H1 (cell line): ENCODE data around the gene PLK5. TPM values are rescaled to one million over a fixed set of nuclear protein-coding genes. Genes with fewer than 3 reads are reported as not detected.

ENCODE experiments used
- CTCF ChIA-PET: fragments of 300-600 bp; sonication (Branson Sonifier 250); formaldehyde crosslinking; loops from one replicate; lab custom pipeline; 2021; ENCODE audit not compliant: partially characterized antibody; lab: Charles Lee
- POLR2A ChIA-PET: fragments of 300-600 bp; sonication (Branson Sonifier 250); formaldehyde crosslinking; loops from one replicate; lab custom pipeline; 2021; ENCODE audit warnings: inconsistent platforms; ENCODE audit not compliant: partially characterized antibody; lab: Charles Lee
- DNase-seq, 2 experiments: peaks; one replicate each; pipeline versions ENCODE4 v3.0.0 to v3.0.0-alpha.2; 2010 to 2022; ENCODE audit warnings: low spot score in 2 of 2, low read depth in 1 of 2, mixed read lengths in 1 of 2
- FAIRE-seq: peaks from 2 replicates; lab custom pipeline; 2011; peaks lifted over from hg19 to GRCh38; lab: Jason Lieb, UNC
- H2AFZ ChIP-seq: 2 replicates; pipeline ENCODE4 v1.8.1; 2012; ENCODE audit warnings: low read length, inconsistent platforms
- H2AK5ac ChIP-seq: 2 replicates; pipeline ENCODE4 v1.6.1; 2013; ENCODE audit warnings: low read depth, low read length
- H2BK120ac ChIP-seq: replicated peaks from 2 replicates; pipeline ENCODE3; 2013; ENCODE audit warnings: low read depth, low read length, inconsistent platforms
- H2BK12ac ChIP-seq: 2 replicates; pipeline ENCODE4 v1.6.1; 2013; ENCODE audit warnings: low read depth, low read length
- H2BK15ac ChIP-seq: 2 replicates; pipeline ENCODE4 v1.6.1; 2013; ENCODE audit warnings: low read length
- H2BK20ac ChIP-seq: 2 replicates; pipeline ENCODE4 v1.6.1; 2013; ENCODE audit warnings: low read length
- H2BK5ac ChIP-seq: 2 replicates; pipeline ENCODE4 v1.6.1; 2013; ENCODE audit warnings: low read depth, low read length
- H3K14ac ChIP-seq: 2 replicates; pipeline ENCODE4 v1.6.1; 2013; ENCODE audit warnings: inconsistent platforms; ENCODE audit not compliant: insufficient read length
- H3K18ac ChIP-seq: 2 replicates; pipeline ENCODE4 v1.6.1; 2013; ENCODE audit warnings: low read length; ENCODE audit errors: extremely low read depth
- H3K23ac ChIP-seq: 2 replicates; pipeline ENCODE4 v1.6.1; 2013; ENCODE audit warnings: inconsistent platforms; ENCODE audit not compliant: insufficient read length
- H3K23me2 ChIP-seq: 2 replicates; pipeline ENCODE4 v1.6.1; 2013; ENCODE audit warnings: low read depth, low read length
- H3K27ac ChIP-seq: 2 replicates; pipeline ENCODE4 v1.6.1; 2011; ENCODE audit warnings: low read depth, low read length, inconsistent platforms
- H3K27me3 ChIP-seq, 4 experiments: replicated peaks in 1 of 4; 1 replicate in 1 of 4; 2 replicates in 3 of 4; pipeline versions ENCODE4 v1.6.1 to v1.8.1; 2011 to 2013; ENCODE audit warnings: low read length in 3 of 4, mild to moderate bottlenecking in 3 of 4, inconsistent platforms in 2 of 4, mixed read lengths in 2 of 4, moderate library complexity in 1 of 4; ENCODE audit not compliant: control insufficient read depth in 3 of 4, insufficient read depth in 3 of 4; ENCODE audit errors: extremely low read depth in 1 of 4
- H3K36me3 ChIP-seq, 4 experiments: 2 replicates each; pipeline versions ENCODE4 v1.6.1 to v1.8.1; 2011 to 2013; ENCODE audit warnings: mild to moderate bottlenecking in 4 of 4, low read length in 3 of 4, moderate library complexity in 2 of 4, control low read depth in 1 of 4, inconsistent platforms in 1 of 4; ENCODE audit not compliant: insufficient read depth in 4 of 4, control insufficient read depth in 2 of 4
- H3K4ac ChIP-seq: replicated peaks from 2 replicates; pipeline ENCODE3; 2013; ENCODE audit warnings: low read length, low read depth, mixed read lengths, inconsistent platforms; ENCODE audit not compliant: insufficient read length
- H3K4me1 ChIP-seq, 4 experiments: replicated peaks in 1 of 4; 1 replicate in 1 of 4; 2 replicates in 3 of 4; pipeline versions ENCODE4 v1.6.1 to v1.8.1; 2011 to 2013; ENCODE audit warnings: low read length in 3 of 4, inconsistent platforms in 2 of 4, mixed read lengths in 1 of 4; ENCODE audit not compliant: insufficient read depth in 4 of 4, control insufficient read depth in 3 of 4
- H3K4me2 ChIP-seq, 2 experiments: 2 replicates each; pipeline versions ENCODE4 v1.6.1 to v1.8.1; 2011 to 2013; ENCODE audit warnings: low read depth in 2 of 2, low read length in 2 of 2, control low read depth in 1 of 2, inconsistent platforms in 1 of 2, mild to moderate bottlenecking in 1 of 2; ENCODE audit not compliant: insufficient read depth in 1 of 2
- H3K4me3 ChIP-seq, 4 experiments: fragments of 200-600, 300-600 bp in 1 of 4; sonication (generic), shearing (Covaris generic), sonication (Bioruptor Twin) in 1 of 4; 2 replicates each; pipeline versions ENCODE4 v1.5.1 to v1.8.1; 2011 to 2016; ENCODE audit warnings: low read length in 4 of 4, low read depth in 3 of 4, control low read depth in 2 of 4, inconsistent platforms in 2 of 4, mild to moderate bottlenecking in 2 of 4, mixed read lengths in 1 of 4, moderate library complexity in 1 of 4; ENCODE audit not compliant: insufficient read depth in 2 of 4; ENCODE audit errors: extremely low read depth in 1 of 4
- H3K56ac ChIP-seq: replicated peaks from 2 replicates; pipeline ENCODE3; 2013; ENCODE audit warnings: low read depth, mild to moderate bottlenecking, mixed read lengths, low read length, inconsistent platforms; ENCODE audit not compliant: insufficient read length
- H3K79me1 ChIP-seq: 2 replicates; pipeline ENCODE4 v1.6.1; 2013; ENCODE audit warnings: low read depth, low read length, control low read depth
- H3K79me2 ChIP-seq, 2 experiments: 2 replicates each; pipeline versions ENCODE4 v1.6.1 to v1.8.1; 2012 to 2013; ENCODE audit warnings: low read length in 2 of 2, mild to moderate bottlenecking in 2 of 2, inconsistent platforms in 1 of 2; ENCODE audit not compliant: insufficient read depth in 2 of 2, control insufficient read depth in 1 of 2
- H3K9ac ChIP-seq, 4 experiments: replicated peaks in 1 of 4; 1 replicate in 1 of 4; 2 replicates in 3 of 4; pipeline versions ENCODE4 v1.6.1 to v1.8.1; 2011 to 2013; ENCODE audit warnings: low read depth in 3 of 4, low read length in 3 of 4, control low read depth in 2 of 4, mild to moderate bottlenecking in 2 of 4, moderate library complexity in 2 of 4, inconsistent platforms in 1 of 4; ENCODE audit errors: extremely low read depth in 1 of 4
- H3K9me3 ChIP-seq, 2 experiments: 2 replicates each; pipeline versions ENCODE4 v1.6.1 to v1.8.1; 2012 to 2013; ENCODE audit warnings: mild to moderate bottlenecking in 2 of 2, moderate library complexity in 2 of 2, control low read depth in 1 of 2, inconsistent platforms in 1 of 2, low read depth in 1 of 2, low read length in 1 of 2, mixed read lengths in 1 of 2; ENCODE audit not compliant: insufficient read depth in 2 of 2
- H4K20me1 ChIP-seq, 2 experiments: replicated peaks in 1 of 2; 2 replicates each; pipeline versions ENCODE3 to v1.8.1; 2011 to 2013; ENCODE audit warnings: inconsistent platforms in 2 of 2, low read length in 2 of 2, mild to moderate bottlenecking in 1 of 2; ENCODE audit not compliant: insufficient read depth in 2 of 2, control insufficient read depth in 1 of 2
- H4K5ac ChIP-seq: 2 replicates; pipeline ENCODE4 v1.6.1; 2013; ENCODE audit warnings: low read length, low read depth, mixed read lengths, inconsistent platforms; ENCODE audit not compliant: insufficient read length
- H4K8ac ChIP-seq: 2 replicates; pipeline ENCODE4 v1.8.0; 2013; ENCODE audit warnings: mild to moderate bottlenecking, moderate library complexity, low read length, inconsistent platforms; ENCODE audit not compliant: insufficient read depth; ENCODE audit errors: extremely low read depth
- H4K91ac ChIP-seq: replicated peaks from 2 replicates; pipeline ENCODE3; 2013; ENCODE audit warnings: low read length, mixed read lengths, inconsistent platforms; ENCODE audit not compliant: insufficient read length
- ASH2L ChIP-seq: fragments of 200-600, 300-600 bp; sonication (generic); IDR thresholded peaks from one replicate; pipeline ENCODE4 v1.7.1; 2017; ENCODE audit warnings: low read length
- FOSL1 ChIP-seq: IDR thresholded peaks from 2 replicates; pipeline ENCODE4 v1.6.1; 2011; ENCODE audit warnings: mild to moderate bottlenecking, low read depth, low read length, moderate library complexity; ENCODE audit not compliant: insufficient read depth
- KDM5A ChIP-seq: fragments of 200-600 bp; IDR thresholded peaks from 2 replicates; pipeline ENCODE4 v1.7.1; 2012; ENCODE audit warnings: mild to moderate bottlenecking, low read length, inconsistent platforms, mixed read lengths
- SP2 ChIP-seq: IDR thresholded peaks from 2 replicates; pipeline ENCODE4 v1.6.1; 2012; ENCODE audit warnings: mild to moderate bottlenecking, low read length, inconsistent platforms
- SUZ12 ChIP-seq: fragments of 200-600 bp; sonication (generic); IDR thresholded peaks from 2 replicates; pipeline ENCODE4 v1.6.1; 2012; ENCODE audit warnings: mild to moderate bottlenecking, inconsistent platforms, low read length, moderate library complexity, mixed read lengths
- YY1 ChIP-seq: IDR thresholded peaks from 2 replicates; pipeline ENCODE4 v1.6.1; 2011; ENCODE audit warnings: low read depth, mild to moderate bottlenecking, low read length
- WGBS, 2 experiments: shearing (Covaris generic) in 1 of 2; methylation state at CpG; one replicate each; pipeline versions ENCODE4 v1.1.6 to v1.1.7; 2013 to 2015; ENCODE audit warnings: low lambda C conversion rate in 2 of 2, mixed read lengths in 2 of 2, inconsistent platforms in 1 of 2, low coverage in 1 of 2, missing lambda C conversion rate in 1 of 2; ENCODE audit not compliant: insufficient replicate concordance in 2 of 2, insufficient coverage in 1 of 2, insufficient read length in 1 of 2; ENCODE audit errors: extremely low coverage in 1 of 2, missing lambda C conversion rate in 1 of 2; 5-methylcytosine and 5-hydroxymethylcytosine counted together
- polyA plus RNA-seq, 7 experiments: library from polyadenylated mRNA; depleted of rRNA in 3 of 7; stranded (reverse) in 5 of 7; unstranded in 2 of 7; fragments of >200 nt in 5 of 7; fragments of 200-250 nt in 2 of 7; gene quantifications; 1 replicate in 5 of 7; 2 replicates in 1 of 7; 4 replicates in 1 of 7; pipeline versions ENCODE4 v1.2.1 to v1.2.3, GENCODE V29; 2011 to 2013; ENCODE audit warnings: missing spikeins in 2 of 7, mixed read lengths in 2 of 7
- total RNA-seq: library from RNA; stranded (reverse); fragmentation: NEBNext Ultra II Directional; extraction: Animal tissue kit (Norgen Biotek cat#: 25700); gene quantifications from 2 replicates; pipeline ENCODE4 v1.2.1, GENCODE V29; 2021
- TF ChIP-seq, protein P1 (sequence below), 3 experiments: IDR thresholded peaks; 1 replicate in 2 of 3; 2 replicates in 1 of 3; pipeline versions ENCODE4 v1.5.1 to v1.6.1; 2011; ENCODE audit warnings: low read length in 3 of 3, mild to moderate bottlenecking in 3 of 3, inconsistent platforms in 2 of 3, low read depth in 1 of 3, moderate library complexity in 1 of 3; ENCODE audit not compliant: insufficient read depth in 1 of 3; ENCODE audit errors: control extremely low read depth in 1 of 3

Gene PLK5
- total and polyA plus RNA-seq, 2 of the 8 experiments (the other 6 are each of a cell fraction or from before 2014, with no cell fraction given), result 0.43 to 0.45 TPM

DNA sequence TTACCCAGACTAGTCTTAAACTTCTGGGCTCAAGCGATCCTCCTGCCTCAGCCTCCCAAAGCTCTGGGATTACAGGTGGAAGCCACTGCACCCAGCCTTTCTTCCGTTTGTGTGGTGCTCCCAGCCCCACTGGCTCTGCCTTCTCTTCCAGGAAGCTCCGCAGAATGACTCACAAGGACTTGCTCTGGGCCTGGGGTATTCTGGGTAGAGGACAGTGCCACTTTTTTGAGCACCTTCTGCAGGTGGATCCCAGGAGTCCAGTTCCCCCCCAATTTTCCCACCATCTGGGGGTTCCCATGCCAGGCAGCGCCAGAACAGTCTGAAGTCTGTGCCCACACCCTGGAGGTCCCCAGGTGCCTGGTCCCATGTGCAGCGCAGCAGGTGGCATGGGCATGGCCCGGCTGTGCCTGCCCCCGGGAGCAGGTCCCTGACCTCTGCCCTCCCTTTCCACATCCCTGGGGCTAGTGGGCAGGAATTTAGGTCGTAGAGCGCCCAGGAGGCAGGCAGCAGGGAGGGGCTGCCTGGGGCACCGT, 31.3 kb upstream of the PLK5 start:
- Histone ChIP-seq H4K20me1 (peaks cover 0 to 5% of the 10 kb centered on the region in 2 experiments), H3K23ac (no peak overlapping the region), H3K36me3 (no peaks in the 10 kb centered on the region), H3K9me3 (no peaks in the 10 kb centered on the region), H2BK120ac (no peak overlapping the region), H3K27me3 (peaks cover 3 to 17% (median 9%) of the 10 kb centered on the region in 4 experiments; a peak in 6 of 7 replicates), H3K23me2 (peaks cover 9% of the 10 kb centered on the region), H2AK5ac (no peak overlapping the region), H2BK5ac (no peak overlapping the region), H4K91ac (no peak overlapping the region), H2AFZ (no peak overlapping the region), H2BK12ac (no peak overlapping the region), H3K4me2 (no peak overlapping the region; a peak in 1 of 4 replicates), H2BK20ac (no peak overlapping the region), H4K8ac (no peak overlapping the region), H3K4me3 (no peak overlapping the region), H3K79me2 (no peaks in the 10 kb centered on the region), H3K4me1 (peaks cover 0 to 5% (median 2%) of the 10 kb centered on the region in 4 experiments; a peak in 5 of 7 replicates), H3K18ac (no peak overlapping the region), H3K79me1 (no peaks in the 10 kb centered on the region), H3K4ac (no peak overlapping the region), H3K9ac (no peak overlapping the region), H3K14ac (no peak overlapping the region), H2BK15ac (no peak overlapping the region), H3K27ac (no peak overlapping the region), H3K56ac (no peak overlapping the region), H4K5ac (no peak overlapping the region)
- TF ChIP-seq ASH2L, result no peak
- no peak for TF ChIP-seq FOSL1
- TF ChIP-seq, protein P1, sequence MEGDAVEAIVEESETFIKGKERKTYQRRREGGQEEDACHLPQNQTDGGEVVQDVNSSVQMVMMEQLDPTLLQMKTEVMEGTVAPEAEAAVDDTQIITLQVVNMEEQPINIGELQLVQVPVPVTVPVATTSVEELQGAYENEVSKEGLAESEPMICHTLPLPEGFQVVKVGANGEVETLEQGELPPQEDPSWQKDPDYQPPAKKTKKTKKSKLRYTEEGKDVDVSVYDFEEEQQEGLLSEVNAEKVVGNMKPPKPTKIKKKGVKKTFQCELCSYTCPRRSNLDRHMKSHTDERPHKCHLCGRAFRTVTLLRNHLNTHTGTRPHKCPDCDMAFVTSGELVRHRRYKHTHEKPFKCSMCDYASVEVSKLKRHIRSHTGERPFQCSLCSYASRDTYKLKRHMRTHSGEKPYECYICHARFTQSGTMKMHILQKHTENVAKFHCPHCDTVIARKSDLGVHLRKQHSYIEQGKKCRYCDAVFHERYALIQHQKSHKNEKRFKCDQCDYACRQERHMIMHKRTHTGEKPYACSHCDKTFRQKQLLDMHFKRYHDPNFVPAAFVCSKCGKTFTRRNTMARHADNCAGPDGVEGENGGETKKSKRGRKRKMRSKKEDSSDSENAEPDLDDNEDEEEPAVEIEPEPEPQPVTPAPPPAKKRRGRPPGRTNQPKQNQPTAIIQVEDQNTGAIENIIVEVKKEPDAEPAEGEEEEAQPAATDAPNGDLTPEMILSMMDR (IDR thresholded peaks at IDR 0.05; ENCODE audit: control extremely low read depth in 1 of 3, insufficient read depth in 1 of 3, low read depth in 1 of 3, low read length in 3 of 3), result no peak
- no peak for TF ChIP-seq KDM5A
- no peak for TF ChIP-seq YY1
- no peak for TF ChIP-seq SP2
- TF ChIP-seq SUZ12, result no peak
- FAIRE-seq (no peak), DNase-seq (no peak)
- ChIA-PET CTCF (interaction anchor here (1.0 to 2.6 kb wide), 2 partner anchors 11 to 17 kb away, joined by 3 to 14 read pairs; no protein-coding TSS in a partner anchor), POLR2A (no interaction called here)
- WGBS, 2 experiments, result 90% methylated on average over 9 of the region's 10 CpGs; no CpG with 5 or more reads in 1 of the 2 experiments
